Measurements from ENCODE around the gene STARD7.
"Not testable (repeated sequence)": the region's sequence is repeated elsewhere in the genome, so short reads cannot be mapped to it uniquely, and the experiment has no call there.

STARD7 gene

GRCh38 chr2:96146881-96147592, 61.6 kb downstream of the STARD7 start:
- WGBS, 2 experiments (ENCODE audit: insufficient coverage in 2 of 2) = 86 to 90% methylated on average over 8 to 9 of the region's 9 CpGs
- Histone ChIP-seq H3K4me3 (ENCODE audit: extremely low read depth, insufficient read depth, low read length, poor library complexity, severe bottlenecking) (no peak overlapping the region), H3K4me1 (ENCODE audit: control insufficient read depth, insufficient read depth, low read length, poor library complexity, severe bottlenecking) (peaks cover 30% of the 10 kb centered on the region), H3K27ac (ENCODE audit: low read depth, low read length, severe bottlenecking) (no peak overlapping the region), H3K9me3 (ENCODE audit: control insufficient read depth, low read length) (no peaks in the 10 kb centered on the region), H3K36me3 (ENCODE audit: control insufficient read depth, insufficient read depth, low read length) (no peaks in the 10 kb centered on the region)

- Histone ChIP-seq H3K36me3 (ENCODE audit: control insufficient read depth, insufficient read depth, low read length) (no peaks in the 10 kb centered on the region), H3K9me3 (ENCODE audit: control insufficient read depth, low read length) (no peaks in the 10 kb centered on the region), H3K27ac (ENCODE audit: low read depth, low read length, severe bottlenecking) (no peak overlapping the region), H3K4me1 (ENCODE audit: control insufficient read depth, insufficient read depth, low read length, poor library complexity, severe bottlenecking) (peaks cover 30% of the 10 kb centered on the region), H3K4me3 (ENCODE audit: extremely low read depth, insufficient read depth, low read length, poor library complexity, severe bottlenecking) (no peak overlapping the region)
- 84 to 87% methylated on average over 13 to 17 of the region's 20 CpGs for WGBS, 2 experiments (ENCODE audit: insufficient coverage in 2 of 2)
Observed at GRCh38 chr2:96146153-96146880, 62.3 kb downstream of the STARD7 start.

GRCh38 chr2:96145848-96146152, 62.8 kb downstream of the STARD7 start:
- Histone ChIP-seq H3K4me3 (ENCODE audit: extremely low read depth, insufficient read depth, low read length, poor library complexity, severe bottlenecking) (peak overlapping the region; percentile 36), H3K27ac (ENCODE audit: low read depth, low read length, severe bottlenecking) (no peak overlapping the region), H3K9me3 (ENCODE audit: control insufficient read depth, low read length) (no peaks in the 10 kb centered on the region), H3K4me1 (ENCODE audit: control insufficient read depth, insufficient read depth, low read length, poor library complexity, severe bottlenecking) (peaks cover 30% of the 10 kb centered on the region), H3K36me3 (ENCODE audit: control insufficient read depth, insufficient read depth, low read length) (no peaks in the 10 kb centered on the region)
- WGBS, 2 experiments (ENCODE audit: insufficient coverage in 2 of 2) = 52 to 87% methylated on average over 2 to 3 of the region's 3 CpGs

GRCh38 chr2:96145036-96145847, 63.4 kb downstream of the STARD7 start, which contains the start of gene DUSP2:
TSS of gene DUSP2 (minus strand) at chr2:96145440. CDS start at chr2:96145354, 86 bp downstream.
- WGBS, 2 experiments (ENCODE audit: insufficient coverage in 2 of 2) = 5 to 7% methylated on average over 55 to 61 of the region's 94 CpGs
- Histone ChIP-seq H3K4me1 (ENCODE audit: control insufficient read depth, insufficient read depth, low read length, poor library complexity, severe bottlenecking) (peaks cover 30% of the 10 kb centered on the region), H3K9me3 (ENCODE audit: control insufficient read depth, low read length) (no peaks in the 10 kb centered on the region), H3K36me3 (ENCODE audit: control insufficient read depth, insufficient read depth, low read length) (no peaks in the 10 kb centered on the region), H3K4me3 (ENCODE audit: extremely low read depth, insufficient read depth, low read length, poor library complexity, severe bottlenecking) (peak within 1 kb of the TSS; percentile 36), H3K27ac (ENCODE audit: low read depth, low read length, severe bottlenecking) (no peak within 1 kb of the TSS)

- Histone ChIP-seq H3K36me3 (ENCODE audit: control insufficient read depth, insufficient read depth, low read length) (no peaks in the 10 kb centered on the region), H3K9me3 (ENCODE audit: control insufficient read depth, low read length) (no peaks in the 10 kb centered on the region), H3K4me3 (ENCODE audit: extremely low read depth, insufficient read depth, low read length, poor library complexity, severe bottlenecking) (peak overlapping the region; percentile 36), H3K4me1 (ENCODE audit: control insufficient read depth, insufficient read depth, low read length, poor library complexity, severe bottlenecking) (peaks cover 30% of the 10 kb centered on the region), H3K27ac (ENCODE audit: low read depth, low read length, severe bottlenecking) (no peak overlapping the region)
- 9 to 16% methylated on average over 21 to 23 of the region's 35 CpGs for WGBS, 2 experiments (ENCODE audit: insufficient coverage in 2 of 2)
Observed at GRCh38 chr2:96144481-96145035, 64.1 kb downstream of the STARD7 start.

- Histone ChIP-seq H3K27ac (ENCODE audit: low read depth, low read length, severe bottlenecking) (no peak overlapping the region), H3K36me3 (ENCODE audit: control insufficient read depth, insufficient read depth, low read length) (no peaks in the 10 kb centered on the region), H3K4me3 (ENCODE audit: extremely low read depth, insufficient read depth, low read length, poor library complexity, severe bottlenecking) (no peak overlapping the region), H3K4me1 (ENCODE audit: control insufficient read depth, insufficient read depth, low read length, poor library complexity, severe bottlenecking) (peaks cover 28% of the 10 kb centered on the region), H3K9me3 (ENCODE audit: control insufficient read depth, low read length) (no peaks in the 10 kb centered on the region)
- 84 to 86% methylated on average over 23 of the region's 23 CpGs for WGBS, 2 experiments (ENCODE audit: insufficient coverage in 2 of 2)
Observed at GRCh38 chr2:96143848-96144480, 64.7 kb downstream of the STARD7 start.

GRCh38 chr2:96143231-96143847, 65.3 kb downstream of the STARD7 start:
- H3K36me3 ChIP-seq (ENCODE audit: control insufficient read depth, insufficient read depth, low read length) = no peaks in the 10 kb centered on the region
- no peaks in the 10 kb centered on the region for H3K9me3 ChIP-seq (ENCODE audit: control insufficient read depth, low read length)
- 92% methylated on average over 7 to 8 of the region's 10 CpGs for WGBS, 2 experiments (ENCODE audit: insufficient coverage in 2 of 2)
- peaks cover 22% of the 10 kb centered on the region for H3K4me1 ChIP-seq (ENCODE audit: control insufficient read depth, insufficient read depth, low read length, poor library complexity, severe bottlenecking)
- H3K4me3 ChIP-seq (ENCODE audit: extremely low read depth, insufficient read depth, low read length, poor library complexity, severe bottlenecking) = no peak overlapping the region
- no peak overlapping the region for H3K27ac ChIP-seq (ENCODE audit: low read depth, low read length, severe bottlenecking)

- peaks cover 14% of the 10 kb centered on the region for H3K4me1 ChIP-seq (ENCODE audit: control insufficient read depth, insufficient read depth, low read length, poor library complexity, severe bottlenecking)
- 92 to 95% methylated on average over 16 to 18 of the region's 26 CpGs for WGBS, 2 experiments (ENCODE audit: insufficient coverage in 2 of 2)
- H3K27ac ChIP-seq (ENCODE audit: low read depth, low read length, severe bottlenecking) = no peak overlapping the region
- no peaks in the 10 kb centered on the region for H3K36me3 ChIP-seq (ENCODE audit: control insufficient read depth, insufficient read depth, low read length)
- no peaks in the 10 kb centered on the region for H3K9me3 ChIP-seq (ENCODE audit: control insufficient read depth, low read length)
- no peak overlapping the region for H3K4me3 ChIP-seq (ENCODE audit: extremely low read depth, insufficient read depth, low read length, poor library complexity, severe bottlenecking)
Observed at GRCh38 chr2:96142217-96143113, 66.2 kb downstream of the STARD7 start.

- H3K4me1 ChIP-seq (ENCODE audit: control insufficient read depth, insufficient read depth, low read length, poor library complexity, severe bottlenecking); H3K4me3 ChIP-seq (ENCODE audit: extremely low read depth, insufficient read depth, low read length, poor library complexity, severe bottlenecking); H3K36me3 ChIP-seq (ENCODE audit: control insufficient read depth, insufficient read depth, low read length); H3K27ac ChIP-seq (ENCODE audit: low read depth, low read length, severe bottlenecking); H3K9me3 ChIP-seq (ENCODE audit: control insufficient read depth, low read length): not testable (repeated sequence)
- 93 to 100% methylated on average over 2 to 3 of the region's 5 CpGs for WGBS, 2 experiments (ENCODE audit: insufficient coverage in 2 of 2)
Observed at GRCh38 chr2:96141624-96141967, 67.0 kb downstream of the STARD7 start.

All from mesodermal cell (in vitro differentiated cells).